ENCODE results near the gene ARL2BP. TPM values are rescaled to one million over a fixed set of nuclear protein-coding genes. Genes with fewer than 3 reads are reported as not detected.

Gene ARL2BP
- total and polyA plus RNA-seq, 9 of the 15 experiments (the other 6 are each of a cell fraction or from before 2014, with no cell fraction given) = 16.7 to 41.8 (median 27.2) TPM

- peak in 2 of 4 experiments; percentile 32 to 47 for DNase-seq (ENCODE audit: extremely low read depth in 1 of 4, low spot score in 3 of 4)
- in situ Hi-C loops (cut with MboI) (no loop called here), intact Hi-C loops (cut with micrococcal nuclease) (no loop called here)
- Histone ChIP-seq H3K27me3 (ENCODE audit: control insufficient read depth in 2 of 2, insufficient read depth in 2 of 2, low read length in 2 of 2) (no peaks in the 10 kb centered on the region), H3K79me2 (ENCODE audit: control insufficient read depth, insufficient read depth, low read length) (no peaks in the 10 kb centered on the region), H3K4me1 (replicated peaks in 1 of 2; ENCODE audit: control insufficient read depth in 2 of 2, insufficient read depth in 2 of 2, low read length in 2 of 2) (peaks cover 36 to 55% of the 10 kb centered on the region in 2 experiments), H4K20me1 (replicated peaks; ENCODE audit: control insufficient read depth, insufficient read depth, low read length) (no peaks in the 10 kb centered on the region), H3K36me3 (ENCODE audit: control insufficient read depth, insufficient read depth, low read length) (no peaks in the 10 kb centered on the region), H3K4me2 (ENCODE audit: insufficient read depth, low read length) (peak overlapping the region; percentile 42), H3K27ac (ENCODE audit: extremely low read depth, low read depth, low read length) (no peak overlapping the region; the same call in 2 of the 3 replicates), H2AFZ (ENCODE audit: low read depth, low read length) (peak overlapping the region; percentile 61), H3K9ac (ENCODE audit: insufficient read depth in 1 of 2, low read depth in 2 of 2, low read length in 2 of 2) (peak overlapping the region; percentile 9 to 84; a peak in 2 of 4 replicates), H3K4me3 (no peak overlapping the region), H3K9me1 (ENCODE audit: control insufficient read depth, insufficient read depth, low read length) (no peaks in the 10 kb centered on the region), H3K9me3 (replicated peaks; ENCODE audit: control insufficient read depth, insufficient read depth, low read depth, low read length) (no peaks in the 10 kb centered on the region)
- ChIA-PET CTCF (ENCODE audit: low intra/inter-chr PET ratio) (no interaction called here), POLR2A (interaction anchor here (1.3 to 1.9 kb wide), 3 partner anchors 10 to 16 kb away, joined by 3 to 6 read pairs (median 6); no protein-coding TSS in a partner anchor)
- BruUV-seq (replicated peaks) = no TSS peak
- FAIRE-seq = peak; percentile 55
- 24% methylated on average over 6 of the region's 6 CpGs for WGBS (ENCODE audit: insufficient coverage, low coverage, missing lambda C conversion rate)
- peak; percentile 15; the same call in 1 of the 3 replicates for ATAC-seq
- peak in 1 of 2 experiments; percentile 38 for TF ChIP-seq AFF1 (IDR thresholded peaks at IDR 0.05; ENCODE audit: low read depth in 1 of 2, partially characterized antibody in 2 of 2)
- TF ChIP-seq ZNF174 (CRISPR knock-in tag; IDR thresholded peaks at IDR 0.05) = no peak
- TF ChIP-seq, protein P1, sequence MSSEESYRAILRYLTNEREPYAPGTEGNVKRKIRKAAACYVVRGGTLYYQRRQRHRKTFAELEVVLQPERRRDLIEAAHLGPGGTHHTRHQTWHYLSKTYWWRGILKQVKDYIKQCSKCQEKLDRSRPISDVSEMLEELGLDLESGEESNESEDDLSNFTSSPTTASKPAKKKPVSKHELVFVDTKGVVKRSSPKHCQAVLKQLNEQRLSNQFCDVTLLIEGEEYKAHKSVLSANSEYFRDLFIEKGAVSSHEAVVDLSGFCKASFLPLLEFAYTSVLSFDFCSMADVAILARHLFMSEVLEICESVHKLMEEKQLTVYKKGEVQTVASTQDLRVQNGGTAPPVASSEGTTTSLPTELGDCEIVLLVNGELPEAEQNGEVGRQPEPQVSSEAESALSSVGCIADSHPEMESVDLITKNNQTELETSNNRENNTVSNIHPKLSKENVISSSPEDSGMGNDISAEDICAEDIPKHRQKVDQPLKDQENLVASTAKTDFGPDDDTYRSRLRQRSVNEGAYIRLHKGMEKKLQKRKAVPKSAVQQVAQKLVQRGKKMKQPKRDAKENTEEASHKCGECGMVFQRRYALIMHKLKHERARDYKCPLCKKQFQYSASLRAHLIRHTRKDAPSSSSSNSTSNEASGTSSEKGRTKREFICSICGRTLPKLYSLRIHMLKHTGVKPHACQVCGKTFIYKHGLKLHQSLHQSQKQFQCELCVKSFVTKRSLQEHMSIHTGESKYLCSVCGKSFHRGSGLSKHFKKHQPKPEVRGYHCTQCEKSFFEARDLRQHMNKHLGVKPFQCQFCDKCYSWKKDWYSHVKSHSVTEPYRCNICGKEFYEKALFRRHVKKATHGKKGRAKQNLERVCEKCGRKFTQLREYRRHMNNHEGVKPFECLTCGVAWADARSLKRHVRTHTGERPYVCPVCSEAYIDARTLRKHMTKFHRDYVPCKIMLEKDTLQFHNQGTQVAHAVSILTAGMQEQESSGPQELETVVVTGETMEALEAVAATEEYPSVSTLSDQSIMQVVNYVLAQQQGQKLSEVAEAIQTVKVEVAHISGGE (CRISPR knock-in tag; IDR thresholded peaks at IDR 0.05) = 0 out of 6 replicates have a peak, but pooled peaks of 1 of the 3 experiments have one; percentile 9
- TF ChIP-seq NONO (IDR thresholded peaks at IDR 0.05; ENCODE audit: low read depth in 2 of 2, low read length in 1 of 2) = no peak
- peak; percentile 40; the same call in 1 of the 2 replicates for TF ChIP-seq TCF3 (CRISPR knock-in tag; IDR thresholded peaks at IDR 0.05)
- no peak for TF ChIP-seq ZNF561 (CRISPR knock-in tag; conservative IDR thresholded peaks at IDR 0.05)
- no peak for TF ChIP-seq SLC30A9 (CRISPR knock-in tag; IDR thresholded peaks at IDR 0.05)
- TF ChIP-seq SNRNP70 (optimal IDR thresholded peaks at IDR 0.05; ENCODE audit: low read depth, low read length) = no peak
- no peak for TF ChIP-seq ATF3 (IDR thresholded peaks at IDR 0.05)
- no peak for TF ChIP-seq ATF3 (CRISPR knock-in tag; conservative IDR thresholded peaks at IDR 0.05)
- TF ChIP-seq ZNF384 (IDR thresholded peaks at IDR 0.05; ENCODE audit: low read depth, low read length) = 0 out of 2 replicates have a peak, but pooled peaks have one; percentile 30
- no peak for TF ChIP-seq ZFPM2 (CRISPR knock-in tag; IDR thresholded peaks at IDR 0.05)
Observed at GRCh38 chr16:57266531-57267260, 21.6 kb downstream of the ARL2BP start.

Measured in K562 (cell line).